Head of caudate nucleus (tissue), 42 donors: ENCODE measurements around the gene CDK14.
A peak's percentile ranks its signal among the peaks of the same experiment; 100 is the strongest.

Experiments used
- DNase-seq, 42 donors: peaks; one replicate each; pipeline versions ENCODE4 v3.0.0 to v3.0.0-alpha.2; 2020 to 2021; ENCODE audit warnings: mixed read lengths in 7 of 42
- intact Hi-C: fragments of 100-400 bp; cut with DNase I; formaldehyde crosslinking; loops from one replicate; pipeline ENCODE4 v1.15.0; 2022

CDK14 gene

GRCh38 chr7:91039033-91039432 is 442.9 kb downstream of the CDK14 start:
- no peak for DNase-seq
- intact Hi-C loops, result loop anchor here (10.0 kb wide), 2 partner anchors 334 to 584 kb away; no protein-coding TSS in a partner anchor

GRCh38 chr7:91041141-91041540 is 445.0 kb downstream of the CDK14 start:
- intact Hi-C loops, result no loop called here
- DNase-seq, result no peak

GRCh38 chr7:91041901-91042484 is 445.9 kb downstream of the CDK14 start:
- intact Hi-C loops, result no loop called here

DNA sequence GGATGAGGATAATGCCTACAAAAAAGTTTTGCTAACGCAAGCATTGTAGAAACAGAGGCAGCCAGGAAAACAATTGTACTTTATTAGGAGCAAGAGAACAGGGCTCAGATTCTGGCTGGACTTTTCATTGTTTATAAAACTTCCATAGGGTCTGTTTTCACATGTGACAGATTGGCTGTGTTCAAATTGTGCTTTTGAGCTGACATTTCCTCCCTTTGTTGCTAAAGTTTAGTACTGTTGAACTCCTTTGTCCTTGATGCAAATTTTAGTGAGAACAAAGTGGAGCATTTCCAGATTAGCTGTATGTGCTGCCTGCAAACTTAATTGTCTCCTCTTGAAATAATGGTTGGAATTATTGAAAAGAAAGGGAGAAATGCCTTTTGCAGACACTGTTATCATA is 447.1 kb downstream of the CDK14 start:
- intact Hi-C loops, result no loop called here
- DNase-seq, result no peak

More at GRCh38 chr7:91041901-91042484, 445.9 kb downstream of the CDK14 start:
- peak in 34 of 42 donors; percentile 9 to 84 (median 42) for DNase-seq

GRCh38 chr7:91043924-91044645 is 448.0 kb downstream of the CDK14 start:
- intact Hi-C loops, result no loop called here
- no peak for DNase-seq

DNA sequence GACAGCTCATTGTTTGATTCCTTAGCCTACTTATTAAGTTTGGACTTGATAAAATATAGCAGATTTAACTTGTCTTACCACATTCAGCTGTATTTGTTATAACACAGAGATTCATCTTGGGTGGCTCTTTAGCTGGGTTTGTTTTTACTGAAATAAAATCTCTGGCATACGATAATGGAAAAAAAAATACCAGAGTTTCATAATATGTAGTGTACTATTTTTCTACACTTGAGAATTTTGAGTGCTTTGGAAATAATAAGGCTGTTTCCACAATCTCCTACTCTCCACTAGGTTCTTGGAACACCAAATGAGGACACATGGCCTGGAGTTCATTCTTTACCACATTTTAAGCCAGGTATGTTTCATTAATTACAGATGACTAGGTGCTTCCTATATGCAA is 449.5 kb downstream of the CDK14 start:
- intact Hi-C loops, result no loop called here
- DNase-seq, result no peak

- no peak for DNase-seq
- intact Hi-C loops, result no loop called here
Observed at GRCh38 chr7:91046322-91047089, 450.4 kb downstream of the CDK14 start.

- no peak for DNase-seq
- intact Hi-C loops, result no loop called here
Observed at GRCh38 chr7:91047636-91048035, 451.5 kb downstream of the CDK14 start.

DNA sequence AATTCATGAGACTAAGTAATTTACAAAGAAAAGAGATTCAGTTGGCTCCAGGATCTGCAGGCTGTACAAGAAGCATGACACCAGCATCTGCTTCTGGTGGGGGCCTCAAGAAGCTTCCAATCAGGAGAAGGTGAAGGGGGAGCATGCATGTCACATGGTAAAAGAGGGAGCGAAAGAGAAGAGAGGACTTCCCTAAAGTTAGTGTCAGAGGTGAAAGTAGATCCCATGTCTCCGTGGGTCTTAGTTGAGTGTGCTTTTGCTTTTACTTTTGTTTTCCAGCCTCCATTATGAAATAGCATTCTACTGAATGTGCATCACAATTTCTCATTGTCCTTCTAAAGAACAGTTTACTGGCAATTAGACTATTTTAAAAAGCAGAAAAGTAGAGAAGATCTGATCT is 454.6 kb downstream of the CDK14 start:
- DNase-seq, result no peak
- intact Hi-C loops, result no loop called here

DNA sequence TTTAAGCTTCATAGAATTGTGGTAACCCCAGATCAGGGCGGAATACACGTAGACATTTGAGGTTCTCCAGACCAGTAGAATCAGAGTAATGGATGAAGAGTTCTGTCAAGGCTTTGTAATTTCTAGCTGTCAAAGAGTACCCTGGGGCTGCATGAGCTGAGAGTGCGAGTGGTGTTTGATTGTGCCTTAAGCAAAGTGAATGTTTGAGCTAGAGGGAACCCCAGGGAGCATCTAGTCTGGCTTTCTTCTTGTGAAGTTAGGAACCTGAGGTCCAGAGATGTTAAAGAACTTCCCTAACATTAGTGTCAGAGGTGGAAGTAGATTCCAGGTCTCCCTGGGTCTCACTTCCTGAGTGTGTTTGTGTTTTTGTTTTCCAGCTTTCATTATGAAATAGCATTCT is 455.8 kb downstream of the CDK14 start:
- intact Hi-C loops, result no loop called here
- no peak for DNase-seq

DNA sequence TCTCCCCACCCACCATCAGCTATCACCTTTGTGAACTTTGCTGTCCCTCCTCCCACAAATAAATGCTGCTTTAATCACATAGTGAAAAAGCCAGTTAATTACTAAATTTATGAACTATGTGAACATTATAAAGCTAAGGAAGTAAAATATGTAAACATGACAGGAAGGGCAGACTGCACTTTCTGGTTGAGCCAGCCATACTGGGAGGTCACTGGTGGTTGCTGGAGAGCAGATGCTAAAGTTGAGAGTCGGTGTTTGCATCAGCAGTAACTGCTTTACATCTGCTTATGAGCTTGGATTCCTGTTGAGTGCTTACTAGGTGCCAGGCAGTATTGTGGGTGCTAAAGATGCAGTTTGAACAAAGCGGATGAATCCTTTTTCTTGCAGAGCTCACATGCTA is 458.3 kb downstream of the CDK14 start:
- DNase-seq, result no peak
- intact Hi-C loops, result no loop called here

DNA sequence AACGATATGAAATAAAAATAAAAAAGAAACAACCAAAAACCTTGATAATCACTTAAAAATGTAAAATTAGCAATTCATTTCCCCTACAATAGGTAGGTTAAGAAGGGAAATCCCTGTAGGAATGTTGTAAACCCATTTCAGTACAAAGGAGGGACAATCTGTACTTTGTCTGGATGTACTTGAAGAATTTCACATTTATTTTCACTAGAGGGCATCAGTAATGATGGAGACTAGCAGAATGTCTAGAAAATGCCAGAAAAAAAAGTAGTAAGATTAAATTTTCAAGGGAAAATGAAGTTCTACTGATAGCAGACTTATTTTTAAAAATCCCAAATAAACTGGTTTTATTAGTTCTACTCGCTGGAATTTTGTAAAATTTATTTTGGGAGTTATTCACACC is 459.1 kb downstream of the CDK14 start:
- intact Hi-C loops, result no loop called here

DNA sequence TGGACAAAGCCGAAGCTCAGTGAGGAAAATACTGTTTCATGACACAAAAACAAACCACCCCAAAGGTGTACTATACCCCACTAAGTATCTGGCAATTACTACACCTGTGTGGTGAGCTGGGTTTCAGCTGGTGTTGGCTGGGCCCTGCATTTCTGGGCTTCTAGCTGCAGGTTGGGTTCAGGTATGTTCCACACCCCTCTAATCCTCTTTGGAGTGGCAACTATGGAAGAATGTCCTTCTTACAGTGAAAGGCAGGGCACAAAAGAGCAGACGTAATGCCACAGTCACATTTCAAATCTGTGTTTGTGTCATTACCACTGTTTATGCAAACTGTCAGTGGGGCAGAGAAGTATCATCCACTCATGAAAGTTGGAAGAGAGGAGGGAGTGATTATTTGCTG is 466.6 kb downstream of the CDK14 start:
- intact Hi-C loops, result no loop called here
- DNase-seq, result no peak

More for the DNA sequence above, 459.1 kb downstream of the CDK14 start:
- no peak for DNase-seq

GRCh38 chr7:91064052-91064451 is 467.9 kb downstream of the CDK14 start:
- intact Hi-C loops, result no loop called here
- no peak for DNase-seq

DNA sequence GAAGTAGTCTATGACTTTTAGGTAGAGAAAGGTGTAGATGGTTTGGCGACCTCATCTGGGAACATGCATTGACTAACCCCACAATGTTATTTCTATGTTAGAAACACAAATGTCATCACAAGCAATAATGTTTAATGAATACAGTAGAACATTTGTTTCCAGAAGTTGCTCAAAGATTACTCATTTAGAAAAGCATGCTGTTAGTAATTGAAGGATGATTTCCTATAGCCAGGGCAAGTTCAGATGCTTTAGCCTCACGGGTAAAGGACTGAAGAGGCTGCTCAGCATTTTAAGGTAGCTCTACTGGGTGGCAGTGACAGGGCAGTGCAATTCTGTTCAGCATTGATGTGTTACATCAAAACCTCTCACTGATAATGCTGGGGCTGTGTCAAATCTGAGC is 468.8 kb downstream of the CDK14 start:
- intact Hi-C loops, result no loop called here
- no peak for DNase-seq

- no peak for DNase-seq
Observed at GRCh38 chr7:91066627-91067026, 470.5 kb downstream of the CDK14 start.

GRCh38 chr7:91067242-91067641 is 471.1 kb downstream of the CDK14 start:
- DNase-seq, result no peak
- intact Hi-C loops, result no loop called here

More at GRCh38 chr7:91066627-91067026, 470.5 kb downstream of the CDK14 start:
- intact Hi-C loops, result no loop called here

DNA sequence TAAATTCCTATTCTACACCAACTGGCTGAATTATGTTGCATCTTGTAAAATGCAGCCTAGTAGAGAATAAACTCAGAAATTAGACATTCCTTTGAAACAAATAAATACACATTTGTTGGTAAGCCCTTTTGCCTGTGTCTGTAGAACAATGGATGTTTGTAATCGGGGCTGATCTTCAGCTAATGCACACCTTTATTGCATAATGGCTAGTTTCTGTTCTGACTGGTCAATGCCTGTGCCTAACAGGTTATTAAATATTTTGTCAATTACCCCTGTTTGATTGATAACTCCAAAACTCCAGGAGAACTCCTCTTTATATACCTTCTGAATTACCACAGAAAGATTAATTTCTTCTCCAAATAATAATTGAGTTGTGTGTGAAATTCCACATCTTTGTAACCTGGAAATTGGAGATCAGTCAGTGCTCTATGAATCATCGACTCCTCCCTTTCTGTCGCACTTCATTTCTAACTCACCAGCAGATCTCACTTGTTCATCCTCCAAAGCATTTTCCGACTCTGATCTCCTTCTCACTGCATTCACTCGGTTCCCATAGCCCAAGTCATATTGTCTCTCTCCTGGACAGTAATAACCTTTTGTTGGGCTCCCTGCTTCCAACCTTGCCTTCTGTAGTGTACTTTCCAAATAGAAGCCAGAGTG is 472.1 kb downstream of the CDK14 start:
- DNase-seq, result peak in 5 of 42 donors; percentile 9 to 44 (median 12)
- intact Hi-C loops, result no loop called here

GRCh38 chr7:91069146-91069545 is 473.0 kb downstream of the CDK14 start:
- no peak for DNase-seq
- intact Hi-C loops, result no loop called here

DNA sequence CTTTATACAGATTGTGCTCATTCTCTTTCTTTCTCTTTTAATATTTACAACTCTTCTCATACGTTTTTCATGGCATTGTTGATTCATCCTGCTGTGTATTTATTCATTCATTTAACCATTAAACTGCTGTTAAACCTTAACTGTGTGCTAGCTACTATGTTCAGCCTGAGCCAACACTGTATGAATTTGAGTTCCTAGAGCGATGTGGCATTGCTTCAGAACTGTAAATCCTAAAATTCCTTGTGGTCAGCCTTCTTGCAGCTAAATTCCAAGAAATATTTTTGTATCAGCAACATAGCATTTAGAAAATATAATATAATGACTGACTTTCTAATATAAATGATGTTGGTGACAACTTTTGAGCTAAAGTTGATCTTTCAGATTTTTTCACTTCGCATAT is 483.4 kb downstream of the CDK14 start:
- intact Hi-C loops, result no loop called here
- DNase-seq, result no peak
